ENCODE results near the gene ALKBH3. TPM values are rescaled to one million over a fixed set of nuclear protein-coding genes. Genes with fewer than 3 reads are reported as not detected.

Gene ALKBH3
- total and polyA plus RNA-seq, 2 experiments from 2014 or later, result 10.7 to 10.8 TPM

GRCh38 chr11:43934601-43935423 lies 54.2 kb downstream of the ALKBH3 start:
- H3K9me2 ChIP-seq (ENCODE audit: insufficient read depth), result no peaks in the 10 kb centered on the region
- no peaks in the 10 kb centered on the region for H4K20me1 ChIP-seq (replicated peaks; ENCODE audit: insufficient read depth)
- no peaks in the 10 kb centered on the region for H3K4me1 ChIP-seq (ENCODE audit: insufficient read depth)
- H3F3A ChIP-seq (replicated peaks; ENCODE audit: low read depth), result no peaks in the 10 kb centered on the region
- H2AFZ ChIP-seq, result no peak overlapping the region
- Mint-ChIP-seq H3K9me3 (no peaks in the 10 kb centered on the region), H3K4me3 (no peak overlapping the region), H3K4me1 (peaks cover 11% of the 10 kb centered on the region), H3K27me3 (ENCODE audit: insufficient read depth, low read depth, poor library complexity) (peaks cover 5% of the 10 kb centered on the region), H3K27ac (no peak overlapping the region), H3K36me3 (ENCODE audit: low read depth) (no peaks in the 10 kb centered on the region)
- H3K36me3 ChIP-seq (ENCODE audit: insufficient read depth), result no peaks in the 10 kb centered on the region
- ATAC-seq (no peak), DNase-seq (ENCODE audit: low spot score) (no peak)
- no peaks in the 10 kb centered on the region for H3K79me2 ChIP-seq (replicated peaks; ENCODE audit: insufficient read depth)
- H3K4me2 ChIP-seq, result no peak overlapping the region
- H3K4me3 ChIP-seq, result no peak overlapping the region
- TF ChIP-seq JUNB (IDR thresholded peaks at IDR 0.05; ENCODE audit: unreplicated experiment), result no peak
- TF ChIP-seq REST (IDR thresholded peaks at IDR 0.05; ENCODE audit: unreplicated experiment), result no peak
- no peak for TF ChIP-seq ZNF331 (CRISPR knock-in tag; IDR thresholded peaks at IDR 0.05; ENCODE audit: low read depth)
- no peak for TF ChIP-seq ETS1 (IDR thresholded peaks at IDR 0.05)
- no peak for TF ChIP-seq POLR2AphosphoS5 (IDR thresholded peaks at IDR 0.05; ENCODE audit: low read depth)
- TF ChIP-seq ZNF114 (CRISPR knock-in tag; IDR thresholded peaks at IDR 0.05), result no peak
- TF ChIP-seq STAT1 (IDR thresholded peaks at IDR 0.05; ENCODE audit: unreplicated experiment), result no peak
- no peak for TF ChIP-seq CREB1 (CRISPR knock-in tag; IDR thresholded peaks at IDR 0.05; ENCODE audit: low read depth)
- TF ChIP-seq EZH2 (IDR thresholded peaks at IDR 0.05; ENCODE audit: low read depth, unreplicated experiment), result no peak
- no peak for TF ChIP-seq EZH2phosphoT487 (IDR thresholded peaks at IDR 0.05; ENCODE audit: unreplicated experiment)
- TF ChIP-seq CTCF (conservative IDR thresholded peaks at IDR 0.05; ENCODE audit: low read depth in 2 of 2), result no peak
- no peak for TF ChIP-seq NANOG (IDR thresholded peaks at IDR 0.05; ENCODE audit: borderline replicate concordance)
- no peak for TF ChIP-seq ZNF462 (CRISPR knock-in tag; IDR thresholded peaks at IDR 0.05)
- no peaks in the 10 kb centered on the region for H3K27me3 ChIP-seq (ENCODE audit: insufficient read depth)
- H3K27ac ChIP-seq (ENCODE audit: low read depth), result no peak overlapping the region
